CD14-positive monocyte (primary cell): ENCODE results near the gene GGA3. TPM values are rescaled to one million over a fixed set of nuclear protein-coding genes. Genes with fewer than 3 reads are reported as not detected.
A peak's percentile ranks its signal among the peaks of the same experiment; 100 is the strongest.

ENCODE experiments used
- DNase-seq, 3 donors: peaks; one replicate each; pipeline ENCODE4 v3.0.0-alpha.2; 2011 to 2022
- H2AFZ ChIP-seq: 2 replicates; pipeline ENCODE4 v1.6.0; 2012; ENCODE audit warnings: mild to moderate bottlenecking, low read depth, low read length, inconsistent platforms; ENCODE audit not compliant: insufficient read depth, poor library complexity, severe bottlenecking
- H3K27ac ChIP-seq, 2 donors: 1 replicate in 1 of 2; 2 replicates in 1 of 2; pipeline ENCODE4 v1.5.1; 2012 to 2013; ENCODE audit warnings: low read length in 2 of 2, control low read depth in 1 of 2, inconsistent platforms in 1 of 2, low read depth in 1 of 2, mild to moderate bottlenecking in 1 of 2
- H3K27me3 ChIP-seq, 2 donors: one replicate each; pipeline versions ENCODE4 v1.6.0 to v1.6.1; 2011 to 2013; ENCODE audit warnings: low read length in 2 of 2; ENCODE audit not compliant: control insufficient read depth in 2 of 2, insufficient read depth in 2 of 2
- H3K36me3 ChIP-seq, 2 donors: replicated peaks in 1 of 2; 1 replicate in 1 of 2; 2 replicates in 1 of 2; pipeline versions ENCODE4 v1.5.1 to v1.6.1; 2012 to 2013; ENCODE audit warnings: low read length in 2 of 2, control low read depth in 1 of 2, inconsistent platforms in 1 of 2, mild to moderate bottlenecking in 1 of 2; ENCODE audit not compliant: insufficient read depth in 2 of 2, control insufficient read depth in 1 of 2
- H3K4me1 ChIP-seq, 2 donors: 1 replicate in 1 of 2; 2 replicates in 1 of 2; pipeline versions ENCODE4 v1.5.1 to v1.6.1; 2012 to 2013; ENCODE audit warnings: low read length in 2 of 2, control low read depth in 1 of 2, inconsistent platforms in 1 of 2, mild to moderate bottlenecking in 1 of 2, moderate library complexity in 1 of 2; ENCODE audit not compliant: insufficient read depth in 2 of 2, control insufficient read depth in 1 of 2
- H3K4me2 ChIP-seq: replicated peaks from 2 replicates; pipeline ENCODE3; 2012; ENCODE audit warnings: low read length, moderate library complexity, mild to moderate bottlenecking; ENCODE audit not compliant: poor library complexity, severe bottlenecking; ENCODE audit errors: extremely low read depth
- H3K4me3 ChIP-seq, 3 experiments: fragments of 200-600 bp in 1 of 3; sonication (generic) in 1 of 3; replicated peaks in 1 of 3; 1 replicate in 2 of 3; 2 replicates in 1 of 3; pipeline ENCODE4 v1.5.1; 2011 to 2013; ENCODE audit warnings: low read length in 3 of 3, mild to moderate bottlenecking in 3 of 3, control low read depth in 2 of 3, low read depth in 2 of 3, inconsistent platforms in 1 of 3, moderate library complexity in 1 of 3
- H3K79me2 ChIP-seq: 2 replicates; pipeline ENCODE4 v1.6.0; 2012; ENCODE audit warnings: mild to moderate bottlenecking, control low read depth, inconsistent platforms, low read length, moderate library complexity; ENCODE audit not compliant: insufficient read depth
- H3K9ac ChIP-seq: 2 replicates; pipeline ENCODE4 v1.6.0; 2017; ENCODE audit warnings: low read length, mild to moderate bottlenecking; ENCODE audit not compliant: insufficient read depth, poor library complexity, severe bottlenecking
- H3K9me3 ChIP-seq, 2 donors: replicated peaks in 1 of 2; 1 replicate in 1 of 2; 2 replicates in 1 of 2; pipeline versions ENCODE4 v1.5.1 to v1.6.1; 2012 to 2013; ENCODE audit warnings: low read length in 2 of 2, control low read depth in 1 of 2; ENCODE audit not compliant: control insufficient read depth in 1 of 2, insufficient read depth in 1 of 2
- H4K20me1 ChIP-seq: 2 replicates; pipeline ENCODE4 v1.6.0; 2012; ENCODE audit warnings: mild to moderate bottlenecking, low read length, control low read depth, moderate library complexity; ENCODE audit not compliant: insufficient read depth
- H3K27ac Mint-ChIP-seq, 7 donors: one replicate each; pipeline ENCODE4 v1.8.0; 2020; ENCODE audit warnings: mild to moderate bottlenecking in 7 of 7, mixed read lengths in 7 of 7, moderate library complexity in 6 of 7, inconsistent platforms in 2 of 7
- H3K27me3 Mint-ChIP-seq, 3 donors: one replicate each; pipeline ENCODE4 v1.8.0; 2021 to 2022; ENCODE audit warnings: low read depth in 3 of 3, mild to moderate bottlenecking in 3 of 3, mixed read lengths in 3 of 3, moderate library complexity in 3 of 3, inconsistent platforms in 1 of 3
- H3K36me3 Mint-ChIP-seq, 2 donors: one replicate each; pipeline ENCODE4 v1.8.0; 2020; ENCODE audit warnings: mixed read lengths in 2 of 2, inconsistent platforms in 1 of 2, mild to moderate bottlenecking in 1 of 2
- H3K4me1 Mint-ChIP-seq: one replicate; pipeline ENCODE4 v1.8.0; 2020; ENCODE audit warnings: mild to moderate bottlenecking, mixed read lengths
- H3K4me3 Mint-ChIP-seq, 2 donors: one replicate each; pipeline ENCODE4 v1.8.0; 2020; ENCODE audit warnings: mild to moderate bottlenecking in 2 of 2, mixed read lengths in 2 of 2, moderate library complexity in 1 of 2
- H3K9me3 Mint-ChIP-seq, 7 donors: one replicate each; pipeline ENCODE4 v1.8.0; 2020 to 2022; ENCODE audit warnings: mixed read lengths in 7 of 7, mild to moderate bottlenecking in 6 of 7, moderate library complexity in 6 of 7, inconsistent platforms in 2 of 7
- WGBS: methylation state at CpG from one replicate; pipeline ENCODE4 v1.1.5; 2013; ENCODE audit warnings: missing lambda C conversion rate; ENCODE audit not compliant: insufficient coverage; 5-methylcytosine and 5-hydroxymethylcytosine counted together
- intact Hi-C, 2 donors: fragments of 100-400 bp; cut with micrococcal nuclease; formaldehyde crosslinking; loops; one replicate each; pipeline versions ENCODE4 v1.15.0 to v1.15.1; 2023
- polyA plus RNA-seq, 3 donors: library from polyadenylated mRNA; depleted of rRNA in 1 of 3; unstranded in 2 of 3; stranded (reverse) in 1 of 3; fragments of 300-500 nt in 2 of 3; fragments of >200 nt in 1 of 3; fragmentation: Illumina TruSeq in 2 of 3; gene quantifications; 1 replicate in 2 of 3; 2 replicates in 1 of 3; pipeline ENCODE4 v1.2.3, GENCODE V29; 2012 to 2021
- TF ChIP-seq, protein P1 (sequence below): fragments of 200-600 bp; IDR thresholded peaks from one replicate; pipeline ENCODE4 v1.8.0; 2022; ENCODE audit warnings: antibody characterized with exemption, mild to moderate bottlenecking

The GGA3 gene
- polyA plus RNA-seq, 3 donors = 4.3 to 162 (median 15.7) TPM

DNA sequence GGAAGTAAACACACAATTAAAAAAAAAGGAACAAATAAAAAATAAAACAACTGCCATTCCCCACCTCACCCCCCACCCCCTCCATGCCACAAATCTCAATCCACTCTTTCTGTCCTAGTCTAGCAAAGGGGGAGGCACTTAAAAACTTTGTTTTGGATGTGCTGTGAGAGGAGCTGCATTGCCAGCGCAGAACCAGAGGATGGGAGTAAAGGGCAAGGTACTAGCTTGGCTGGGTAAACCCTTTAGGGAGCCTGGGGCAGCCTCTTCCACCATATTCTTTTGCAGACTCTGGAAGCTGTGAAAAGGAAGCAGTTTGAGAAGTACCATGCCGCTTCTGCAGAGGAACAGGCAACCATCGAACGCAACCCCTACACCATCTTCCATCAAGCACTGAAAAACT, 1.6 kb upstream of the GGA3 start:
- Histone ChIP-seq H3K4me2 (no peak overlapping the region), H2AFZ (no peak overlapping the region), H3K4me1 (peaks cover 56 to 66% of the 10 kb centered on the region in 2 donors), H3K9ac (no peak overlapping the region), H3K4me3 (no peak overlapping the region), H4K20me1 (peaks cover 16% of the 10 kb centered on the region), H3K9me3 (no peaks in the 10 kb centered on the region), H3K27me3 (no peaks in the 10 kb centered on the region), H3K27ac (no peak overlapping the region), H3K79me2 (peaks cover 95% of the 10 kb centered on the region), H3K36me3 (peaks cover 11 to 36% of the 10 kb centered on the region in 2 donors)
- peak overlapping the region in 2 of 7 donors; percentile 40 to 99 for H3K27ac Mint-ChIP-seq
- peaks cover 64% of the 10 kb centered on the region for H3K4me1 Mint-ChIP-seq
- 80% methylated on average over 3 of the region's 4 CpGs for WGBS
- intact Hi-C loops = loop anchor here in 1 of 2 donors (10.0 kb wide), 2 partner anchors 228 to 322 kb away; partner anchors contain the start of gene MYO15B
- H3K36me3 Mint-ChIP-seq = peaks cover 32 to 50% of the 10 kb centered on the region in 2 donors
- TF ChIP-seq, protein P1, sequence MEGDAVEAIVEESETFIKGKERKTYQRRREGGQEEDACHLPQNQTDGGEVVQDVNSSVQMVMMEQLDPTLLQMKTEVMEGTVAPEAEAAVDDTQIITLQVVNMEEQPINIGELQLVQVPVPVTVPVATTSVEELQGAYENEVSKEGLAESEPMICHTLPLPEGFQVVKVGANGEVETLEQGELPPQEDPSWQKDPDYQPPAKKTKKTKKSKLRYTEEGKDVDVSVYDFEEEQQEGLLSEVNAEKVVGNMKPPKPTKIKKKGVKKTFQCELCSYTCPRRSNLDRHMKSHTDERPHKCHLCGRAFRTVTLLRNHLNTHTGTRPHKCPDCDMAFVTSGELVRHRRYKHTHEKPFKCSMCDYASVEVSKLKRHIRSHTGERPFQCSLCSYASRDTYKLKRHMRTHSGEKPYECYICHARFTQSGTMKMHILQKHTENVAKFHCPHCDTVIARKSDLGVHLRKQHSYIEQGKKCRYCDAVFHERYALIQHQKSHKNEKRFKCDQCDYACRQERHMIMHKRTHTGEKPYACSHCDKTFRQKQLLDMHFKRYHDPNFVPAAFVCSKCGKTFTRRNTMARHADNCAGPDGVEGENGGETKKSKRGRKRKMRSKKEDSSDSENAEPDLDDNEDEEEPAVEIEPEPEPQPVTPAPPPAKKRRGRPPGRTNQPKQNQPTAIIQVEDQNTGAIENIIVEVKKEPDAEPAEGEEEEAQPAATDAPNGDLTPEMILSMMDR = no peak
- peaks cover 0 to under 1% (median 0%) of the 10 kb centered on the region in 3 donors for H3K27me3 Mint-ChIP-seq
- H3K9me3 Mint-ChIP-seq = peaks cover 0 to 2% (median 0%) of the 10 kb centered on the region in 7 donors
- no peak for DNase-seq
- no peak overlapping the region for H3K4me3 Mint-ChIP-seq

DNA sequence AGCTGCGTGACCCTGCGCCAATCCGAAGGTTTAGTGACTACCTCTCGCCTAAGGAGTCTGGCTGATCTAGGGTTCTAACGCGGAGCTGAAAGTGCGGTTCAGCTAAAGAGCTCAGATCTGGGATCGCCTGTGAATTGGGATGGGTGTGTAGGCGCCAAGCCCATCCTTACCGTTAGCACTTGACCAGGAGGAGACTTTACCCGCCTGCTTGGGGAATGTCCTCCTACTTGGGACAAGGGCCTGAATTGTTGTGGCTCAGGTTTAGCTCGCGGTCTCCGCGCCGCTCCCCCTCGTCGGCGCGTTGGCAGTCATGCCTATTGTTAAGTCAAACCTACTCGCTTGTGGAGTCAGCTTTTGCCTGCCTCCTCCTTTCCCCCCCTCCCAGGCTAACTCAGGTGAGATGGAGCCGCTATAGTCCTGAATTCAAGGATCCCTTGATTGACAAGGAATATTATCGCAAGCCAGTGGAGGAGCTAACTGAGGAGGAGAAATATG, 753 bp upstream of the GGA3 start:
- H3K27me3 Mint-ChIP-seq = peaks cover 0 to 2% (median 0%) of the 10 kb centered on the region in 3 donors
- Histone ChIP-seq H3K4me2 (peak overlapping the region; percentile 92), H3K4me1 (peaks cover 48 to 57% of the 10 kb centered on the region in 2 donors), H3K27ac (peak overlapping the region; percentile 90 to 99), H3K9ac (peak overlapping the region; percentile 98), H3K9me3 (no peaks in the 10 kb centered on the region), H3K79me2 (peaks cover 95% of the 10 kb centered on the region), H4K20me1 (peaks cover 16% of the 10 kb centered on the region), H3K4me3 (peak overlapping the region; percentile 81 to 97 (median 89)), H3K27me3 (no peaks in the 10 kb centered on the region), H2AFZ (peak overlapping the region; percentile 94), H3K36me3 (peaks cover 11 to 36% of the 10 kb centered on the region in 2 donors)
- H3K4me1 Mint-ChIP-seq = peaks cover 64% of the 10 kb centered on the region
- peak overlapping the region; percentile 98 to 100 (median 99) for H3K27ac Mint-ChIP-seq
- peak overlapping the region; percentile 98 to 99 for H3K4me3 Mint-ChIP-seq
- TF ChIP-seq, protein P1 = no peak
- peak in 1 of 3 donors; percentile 3 for DNase-seq
- intact Hi-C loops = loop anchor here in 1 of 2 donors (10.0 kb wide), 2 partner anchors 227 to 323 kb away; partner anchors contain the start of gene MYO15B
- 0% methylated on average over 15 of the region's 23 CpGs for WGBS
- H3K36me3 Mint-ChIP-seq = peaks cover 32 to 53% of the 10 kb centered on the region in 2 donors
- peaks cover 0 to 2% (median 0%) of the 10 kb centered on the region in 7 donors for H3K9me3 Mint-ChIP-seq
